Ovary (tissue), 3 donors: Measurements from ENCODE around the gene NUBPL.

Experiments used
- EP300 ChIP-seq: sonication (generic); formaldehyde crosslinking; IDR thresholded peaks from one replicate; pipeline ENCODE4 v1.6.1; 2017; ENCODE audit warnings: antibody characterized with exemption
- POLR2A ChIP-seq: fragments of 450-650 bp; IDR thresholded peaks from one replicate; pipeline ENCODE4 v1.6.1; 2017; ENCODE audit warnings: antibody characterized with exemption, mild to moderate bottlenecking, moderate library complexity
- TF ChIP-seq, protein P1 (sequence below), 3 donors: fragments of 450-650 bp in 2 of 3; fragments of 200-600 bp in 1 of 3; IDR thresholded peaks; one replicate each; pipeline versions ENCODE4 v1.5.1 to v1.8.0; 2016 to 2022; ENCODE audit warnings: antibody characterized with exemption in 3 of 3, mild to moderate bottlenecking in 1 of 3
- donor health status: DM: no; HTN: no; CAD: no.

DNA sequence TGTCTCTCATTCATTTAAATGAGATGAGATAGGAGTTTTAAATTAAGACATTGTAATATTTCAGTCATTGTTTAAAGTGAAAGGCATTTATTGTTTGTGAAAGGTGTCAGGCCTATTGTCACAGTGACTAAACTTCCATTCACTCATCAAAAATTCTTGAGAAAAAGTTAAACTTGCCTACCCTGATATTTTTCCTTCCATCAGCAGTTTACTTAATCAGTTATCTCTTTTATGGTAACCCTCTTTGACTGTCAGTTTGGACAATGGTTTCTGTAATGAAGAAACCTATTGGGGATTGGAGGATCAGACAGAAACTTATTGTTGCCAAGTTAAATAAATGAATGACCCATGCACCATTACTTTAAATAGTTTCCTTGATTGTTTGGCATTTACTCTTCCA is 241.6 kb downstream of the NUBPL start:
- TF ChIP-seq, protein P1, sequence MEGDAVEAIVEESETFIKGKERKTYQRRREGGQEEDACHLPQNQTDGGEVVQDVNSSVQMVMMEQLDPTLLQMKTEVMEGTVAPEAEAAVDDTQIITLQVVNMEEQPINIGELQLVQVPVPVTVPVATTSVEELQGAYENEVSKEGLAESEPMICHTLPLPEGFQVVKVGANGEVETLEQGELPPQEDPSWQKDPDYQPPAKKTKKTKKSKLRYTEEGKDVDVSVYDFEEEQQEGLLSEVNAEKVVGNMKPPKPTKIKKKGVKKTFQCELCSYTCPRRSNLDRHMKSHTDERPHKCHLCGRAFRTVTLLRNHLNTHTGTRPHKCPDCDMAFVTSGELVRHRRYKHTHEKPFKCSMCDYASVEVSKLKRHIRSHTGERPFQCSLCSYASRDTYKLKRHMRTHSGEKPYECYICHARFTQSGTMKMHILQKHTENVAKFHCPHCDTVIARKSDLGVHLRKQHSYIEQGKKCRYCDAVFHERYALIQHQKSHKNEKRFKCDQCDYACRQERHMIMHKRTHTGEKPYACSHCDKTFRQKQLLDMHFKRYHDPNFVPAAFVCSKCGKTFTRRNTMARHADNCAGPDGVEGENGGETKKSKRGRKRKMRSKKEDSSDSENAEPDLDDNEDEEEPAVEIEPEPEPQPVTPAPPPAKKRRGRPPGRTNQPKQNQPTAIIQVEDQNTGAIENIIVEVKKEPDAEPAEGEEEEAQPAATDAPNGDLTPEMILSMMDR (IDR thresholded peaks at IDR 0.05) = no peak
- TF ChIP-seq POLR2A = no peak
- no peak for TF ChIP-seq EP300
